Measurements from ENCODE around the gene PDGFD. TPM values are rescaled to one million over a fixed set of nuclear protein-coding genes. Genes with fewer than 3 reads are reported as not detected.

The PDGFD gene
- total RNA-seq, 1 experiment from 2014 or later = 2.6 TPM

- CTCF ChIA-PET = no interaction called here
- H3K27ac Mint-ChIP-seq = no peak overlapping the region
- POLR2A ChIA-PET = no interaction called here
- no peaks in the 10 kb centered on the region for H3K27me3 Mint-ChIP-seq (ENCODE audit: low read depth)
- no peaks in the 10 kb centered on the region for H3K4me1 Mint-ChIP-seq
- TF ChIP-seq, protein P1, sequence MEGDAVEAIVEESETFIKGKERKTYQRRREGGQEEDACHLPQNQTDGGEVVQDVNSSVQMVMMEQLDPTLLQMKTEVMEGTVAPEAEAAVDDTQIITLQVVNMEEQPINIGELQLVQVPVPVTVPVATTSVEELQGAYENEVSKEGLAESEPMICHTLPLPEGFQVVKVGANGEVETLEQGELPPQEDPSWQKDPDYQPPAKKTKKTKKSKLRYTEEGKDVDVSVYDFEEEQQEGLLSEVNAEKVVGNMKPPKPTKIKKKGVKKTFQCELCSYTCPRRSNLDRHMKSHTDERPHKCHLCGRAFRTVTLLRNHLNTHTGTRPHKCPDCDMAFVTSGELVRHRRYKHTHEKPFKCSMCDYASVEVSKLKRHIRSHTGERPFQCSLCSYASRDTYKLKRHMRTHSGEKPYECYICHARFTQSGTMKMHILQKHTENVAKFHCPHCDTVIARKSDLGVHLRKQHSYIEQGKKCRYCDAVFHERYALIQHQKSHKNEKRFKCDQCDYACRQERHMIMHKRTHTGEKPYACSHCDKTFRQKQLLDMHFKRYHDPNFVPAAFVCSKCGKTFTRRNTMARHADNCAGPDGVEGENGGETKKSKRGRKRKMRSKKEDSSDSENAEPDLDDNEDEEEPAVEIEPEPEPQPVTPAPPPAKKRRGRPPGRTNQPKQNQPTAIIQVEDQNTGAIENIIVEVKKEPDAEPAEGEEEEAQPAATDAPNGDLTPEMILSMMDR (IDR thresholded peaks at IDR 0.05) = no peak
- no peak for TF ChIP-seq ESRRA (CRISPR knock-in tag; IDR thresholded peaks at IDR 0.05; ENCODE audit: borderline replicate concordance)
- no peak for TF ChIP-seq ZNF317 (CRISPR knock-in tag; IDR thresholded peaks at IDR 0.05; ENCODE audit: borderline replicate concordance, low read depth)
- no peaks in the 10 kb centered on the region for H3K9me3 Mint-ChIP-seq
- no peak overlapping the region for H3K4me3 Mint-ChIP-seq
- ATAC-seq = no peak
- no peak for DNase-seq (ENCODE audit: low spot score)
- no peaks in the 10 kb centered on the region for H3K36me3 Mint-ChIP-seq
Measured at GRCh38 chr11:104092744-104093143, 71.2 kb downstream of the PDGFD start.

DNA sequence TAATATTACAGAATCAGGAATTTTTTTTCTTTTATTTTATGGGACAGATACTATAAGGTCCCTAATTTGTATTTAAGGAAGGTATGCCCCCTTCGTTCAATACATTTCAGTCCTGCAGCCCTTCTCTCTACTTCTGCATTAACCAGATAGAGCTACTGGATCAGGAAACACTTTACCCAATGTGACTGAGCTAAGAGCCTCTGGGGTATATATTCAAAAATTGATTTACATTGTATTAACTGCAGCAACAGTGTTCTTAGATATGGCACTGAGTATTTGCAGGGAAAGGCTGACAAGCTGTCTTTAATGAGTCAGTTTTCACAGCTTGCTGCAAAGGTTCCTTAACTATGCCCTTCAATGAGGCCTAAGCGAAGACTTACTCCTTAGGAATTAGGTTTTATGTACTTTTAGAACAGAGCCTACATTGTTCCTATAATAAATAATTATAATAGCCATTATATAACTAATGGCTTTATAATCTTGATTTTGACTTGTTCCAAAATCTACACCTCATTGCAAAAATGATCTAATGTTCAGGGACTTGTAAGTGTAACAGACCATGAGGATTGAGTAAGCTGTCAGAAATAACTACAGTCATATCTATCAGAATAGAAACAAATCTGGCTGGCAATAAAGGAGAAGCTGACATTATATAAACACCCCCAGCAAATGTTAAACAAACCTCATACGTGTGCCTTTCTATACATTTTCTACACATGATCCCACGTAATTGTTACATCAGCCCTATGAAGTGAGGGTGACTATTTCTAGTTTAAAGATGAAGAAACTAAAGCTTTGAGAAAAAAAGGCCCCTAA lies 72.5 kb downstream of the PDGFD start:
- no peak overlapping the region for H3K27ac Mint-ChIP-seq
- CTCF ChIA-PET = no interaction called here
- no peak overlapping the region for H3K4me3 Mint-ChIP-seq
- no peak for DNase-seq (ENCODE audit: low spot score)
- no peaks in the 10 kb centered on the region for H3K4me1 Mint-ChIP-seq
- no peaks in the 10 kb centered on the region for H3K27me3 Mint-ChIP-seq (ENCODE audit: low read depth)
- ATAC-seq = no peak
- H3K9me3 Mint-ChIP-seq = no peaks in the 10 kb centered on the region
- POLR2A ChIA-PET = no interaction called here
- H3K36me3 Mint-ChIP-seq = no peaks in the 10 kb centered on the region
- TF ChIP-seq IRF2 (CRISPR knock-in tag; IDR thresholded peaks at IDR 0.05; ENCODE audit: borderline replicate concordance, low read depth) (no peak), IRF1 (CRISPR knock-in tag; IDR thresholded peaks at IDR 0.05) (no peak), ZNF138 (CRISPR knock-in tag; conservative IDR thresholded peaks at IDR 0.05) (no peak), CREM (CRISPR knock-in tag; IDR thresholded peaks at IDR 0.05) (no peak), CBFB (CRISPR knock-in tag; IDR thresholded peaks at IDR 0.05; ENCODE audit: low read depth) (no peak), USF2 (CRISPR knock-in tag; IDR thresholded peaks at IDR 0.05) (no peak)
- TF ChIP-seq, protein P1 (IDR thresholded peaks at IDR 0.05) = no peak

- no peak overlapping the region for H3K4me3 Mint-ChIP-seq
- H3K27ac Mint-ChIP-seq = no peak overlapping the region
- no peaks in the 10 kb centered on the region for H3K36me3 Mint-ChIP-seq
- H3K4me1 Mint-ChIP-seq = no peaks in the 10 kb centered on the region
- POLR2A ChIA-PET = no interaction called here
- ATAC-seq (no peak), DNase-seq (ENCODE audit: low spot score) (no peak)
- no peaks in the 10 kb centered on the region for H3K9me3 Mint-ChIP-seq
- CTCF ChIA-PET = no interaction called here
- no peaks in the 10 kb centered on the region for H3K27me3 Mint-ChIP-seq (ENCODE audit: low read depth)
- TF ChIP-seq, protein P2, sequence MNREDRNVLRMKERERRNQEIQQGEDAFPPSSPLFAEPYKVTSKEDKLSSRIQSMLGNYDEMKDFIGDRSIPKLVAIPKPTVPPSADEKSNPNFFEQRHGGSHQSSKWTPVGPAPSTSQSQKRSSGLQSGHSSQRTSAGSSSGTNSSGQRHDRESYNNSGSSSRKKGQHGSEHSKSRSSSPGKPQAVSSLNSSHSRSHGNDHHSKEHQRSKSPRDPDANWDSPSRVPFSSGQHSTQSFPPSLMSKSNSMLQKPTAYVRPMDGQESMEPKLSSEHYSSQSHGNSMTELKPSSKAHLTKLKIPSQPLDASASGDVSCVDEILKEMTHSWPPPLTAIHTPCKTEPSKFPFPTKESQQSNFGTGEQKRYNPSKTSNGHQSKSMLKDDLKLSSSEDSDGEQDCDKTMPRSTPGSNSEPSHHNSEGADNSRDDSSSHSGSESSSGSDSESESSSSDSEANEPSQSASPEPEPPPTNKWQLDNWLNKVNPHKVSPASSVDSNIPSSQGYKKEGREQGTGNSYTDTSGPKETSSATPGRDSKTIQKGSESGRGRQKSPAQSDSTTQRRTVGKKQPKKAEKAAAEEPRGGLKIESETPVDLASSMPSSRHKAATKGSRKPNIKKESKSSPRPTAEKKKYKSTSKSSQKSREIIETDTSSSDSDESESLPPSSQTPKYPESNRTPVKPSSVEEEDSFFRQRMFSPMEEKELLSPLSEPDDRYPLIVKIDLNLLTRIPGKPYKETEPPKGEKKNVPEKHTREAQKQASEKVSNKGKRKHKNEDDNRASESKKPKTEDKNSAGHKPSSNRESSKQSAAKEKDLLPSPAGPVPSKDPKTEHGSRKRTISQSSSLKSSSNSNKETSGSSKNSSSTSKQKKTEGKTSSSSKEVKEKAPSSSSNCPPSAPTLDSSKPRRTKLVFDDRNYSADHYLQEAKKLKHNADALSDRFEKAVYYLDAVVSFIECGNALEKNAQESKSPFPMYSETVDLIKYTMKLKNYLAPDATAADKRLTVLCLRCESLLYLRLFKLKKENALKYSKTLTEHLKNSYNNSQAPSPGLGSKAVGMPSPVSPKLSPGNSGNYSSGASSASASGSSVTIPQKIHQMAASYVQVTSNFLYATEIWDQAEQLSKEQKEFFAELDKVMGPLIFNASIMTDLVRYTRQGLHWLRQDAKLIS (CRISPR knock-in tag; IDR thresholded peaks at IDR 0.05; ENCODE audit: borderline replicate concordance) = no peak
- TF ChIP-seq, protein P3, sequence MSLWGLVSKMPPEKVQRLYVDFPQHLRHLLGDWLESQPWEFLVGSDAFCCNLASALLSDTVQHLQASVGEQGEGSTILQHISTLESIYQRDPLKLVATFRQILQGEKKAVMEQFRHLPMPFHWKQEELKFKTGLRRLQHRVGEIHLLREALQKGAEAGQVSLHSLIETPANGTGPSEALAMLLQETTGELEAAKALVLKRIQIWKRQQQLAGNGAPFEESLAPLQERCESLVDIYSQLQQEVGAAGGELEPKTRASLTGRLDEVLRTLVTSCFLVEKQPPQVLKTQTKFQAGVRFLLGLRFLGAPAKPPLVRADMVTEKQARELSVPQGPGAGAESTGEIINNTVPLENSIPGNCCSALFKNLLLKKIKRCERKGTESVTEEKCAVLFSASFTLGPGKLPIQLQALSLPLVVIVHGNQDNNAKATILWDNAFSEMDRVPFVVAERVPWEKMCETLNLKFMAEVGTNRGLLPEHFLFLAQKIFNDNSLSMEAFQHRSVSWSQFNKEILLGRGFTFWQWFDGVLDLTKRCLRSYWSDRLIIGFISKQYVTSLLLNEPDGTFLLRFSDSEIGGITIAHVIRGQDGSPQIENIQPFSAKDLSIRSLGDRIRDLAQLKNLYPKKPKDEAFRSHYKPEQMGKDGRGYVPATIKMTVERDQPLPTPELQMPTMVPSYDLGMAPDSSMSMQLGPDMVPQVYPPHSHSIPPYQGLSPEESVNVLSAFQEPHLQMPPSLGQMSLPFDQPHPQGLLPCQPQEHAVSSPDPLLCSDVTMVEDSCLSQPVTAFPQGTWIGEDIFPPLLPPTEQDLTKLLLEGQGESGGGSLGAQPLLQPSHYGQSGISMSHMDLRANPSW (CRISPR knock-in tag; conservative IDR thresholded peaks at IDR 0.05; ENCODE audit: low read depth) = no peak
- no peak for TF ChIP-seq ZNF219 (CRISPR knock-in tag; IDR thresholded peaks at IDR 0.05; ENCODE audit: borderline replicate concordance)
- no peak for TF ChIP-seq ZNF138 (CRISPR knock-in tag; conservative IDR thresholded peaks at IDR 0.05)
- TF ChIP-seq AR (CRISPR knock-in tag; IDR thresholded peaks at IDR 0.05) = no peak
Measured at GRCh38 chr11:104090767-104091166, 73.2 kb downstream of the PDGFD start.

Data from WTC11 (cell line).